Measurements from ENCODE around the gene ZNF281.

ZNF281 gene

GRCh38 chr1:200452850-200453552 lies 43.2 kb upstream of the ZNF281 start:
- no peak overlapping the region for H3K4me3 ChIP-seq (ENCODE audit: low read depth, low read length)
- no peak for DNase-seq (ENCODE audit: low read depth)
- TF ChIP-seq POLR2A (IDR thresholded peaks at IDR 0.05; ENCODE audit: extremely low read depth, insufficient read length) (no peak), MYC (IDR thresholded peaks at IDR 0.05; ENCODE audit: low read depth, low read length) (no peak)
- TF ChIP-seq, protein P1, sequence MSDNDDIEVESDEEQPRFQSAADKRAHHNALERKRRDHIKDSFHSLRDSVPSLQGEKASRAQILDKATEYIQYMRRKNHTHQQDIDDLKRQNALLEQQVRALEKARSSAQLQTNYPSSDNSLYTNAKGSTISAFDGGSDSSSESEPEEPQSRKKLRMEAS (IDR thresholded peaks at IDR 0.05; ENCODE audit: low read depth, low read length) = no peak
- TF ChIP-seq, protein P2, sequence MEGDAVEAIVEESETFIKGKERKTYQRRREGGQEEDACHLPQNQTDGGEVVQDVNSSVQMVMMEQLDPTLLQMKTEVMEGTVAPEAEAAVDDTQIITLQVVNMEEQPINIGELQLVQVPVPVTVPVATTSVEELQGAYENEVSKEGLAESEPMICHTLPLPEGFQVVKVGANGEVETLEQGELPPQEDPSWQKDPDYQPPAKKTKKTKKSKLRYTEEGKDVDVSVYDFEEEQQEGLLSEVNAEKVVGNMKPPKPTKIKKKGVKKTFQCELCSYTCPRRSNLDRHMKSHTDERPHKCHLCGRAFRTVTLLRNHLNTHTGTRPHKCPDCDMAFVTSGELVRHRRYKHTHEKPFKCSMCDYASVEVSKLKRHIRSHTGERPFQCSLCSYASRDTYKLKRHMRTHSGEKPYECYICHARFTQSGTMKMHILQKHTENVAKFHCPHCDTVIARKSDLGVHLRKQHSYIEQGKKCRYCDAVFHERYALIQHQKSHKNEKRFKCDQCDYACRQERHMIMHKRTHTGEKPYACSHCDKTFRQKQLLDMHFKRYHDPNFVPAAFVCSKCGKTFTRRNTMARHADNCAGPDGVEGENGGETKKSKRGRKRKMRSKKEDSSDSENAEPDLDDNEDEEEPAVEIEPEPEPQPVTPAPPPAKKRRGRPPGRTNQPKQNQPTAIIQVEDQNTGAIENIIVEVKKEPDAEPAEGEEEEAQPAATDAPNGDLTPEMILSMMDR (IDR thresholded peaks at IDR 0.05; ENCODE audit: low read depth, low read length) = no peak

- TF ChIP-seq, protein P1 (IDR thresholded peaks at IDR 0.05; ENCODE audit: low read depth, low read length) = no peak
- TF ChIP-seq, protein P2 (IDR thresholded peaks at IDR 0.05; ENCODE audit: low read depth, low read length) = no peak
- no peak for TF ChIP-seq MYC (IDR thresholded peaks at IDR 0.05; ENCODE audit: low read depth, low read length)
- no peak for TF ChIP-seq POLR2A (IDR thresholded peaks at IDR 0.05; ENCODE audit: extremely low read depth, insufficient read length)
- H3K4me3 ChIP-seq (ENCODE audit: low read depth, low read length) = no peak overlapping the region
- no peak for DNase-seq (ENCODE audit: low read depth)
Measured at GRCh38 chr1:200448034-200448762, 38.4 kb upstream of the ZNF281 start.

DNA sequence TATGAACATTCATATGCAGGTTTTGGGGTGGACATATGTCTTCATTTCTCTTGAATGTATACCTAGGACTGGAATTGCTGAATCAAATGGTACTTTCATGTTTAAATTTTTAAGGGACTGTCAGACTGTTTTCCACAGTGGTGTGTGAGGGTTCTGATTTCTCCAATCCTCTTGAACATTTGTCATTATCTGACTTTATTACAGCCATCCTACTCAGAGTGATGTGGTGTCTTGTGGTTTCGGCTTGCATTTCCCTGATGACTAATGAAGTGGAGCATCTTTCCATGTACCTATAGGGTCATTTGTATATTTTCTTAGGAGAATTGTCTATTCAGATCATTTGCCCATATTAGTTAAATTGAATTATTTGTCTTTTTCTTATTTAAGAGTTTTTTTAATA lies 35.4 kb upstream of the ZNF281 start:
- no peak overlapping the region for H3K4me3 ChIP-seq (ENCODE audit: low read depth, low read length)
- TF ChIP-seq, protein P2 (IDR thresholded peaks at IDR 0.05; ENCODE audit: low read depth, low read length) = no peak
- TF ChIP-seq MYC (IDR thresholded peaks at IDR 0.05; ENCODE audit: low read depth, low read length) (no peak), POLR2A (IDR thresholded peaks at IDR 0.05; ENCODE audit: extremely low read depth, insufficient read length) (no peak)
- TF ChIP-seq, protein P1 (IDR thresholded peaks at IDR 0.05; ENCODE audit: low read depth, low read length) = no peak
- DNase-seq (ENCODE audit: low read depth) = no peak

DNA sequence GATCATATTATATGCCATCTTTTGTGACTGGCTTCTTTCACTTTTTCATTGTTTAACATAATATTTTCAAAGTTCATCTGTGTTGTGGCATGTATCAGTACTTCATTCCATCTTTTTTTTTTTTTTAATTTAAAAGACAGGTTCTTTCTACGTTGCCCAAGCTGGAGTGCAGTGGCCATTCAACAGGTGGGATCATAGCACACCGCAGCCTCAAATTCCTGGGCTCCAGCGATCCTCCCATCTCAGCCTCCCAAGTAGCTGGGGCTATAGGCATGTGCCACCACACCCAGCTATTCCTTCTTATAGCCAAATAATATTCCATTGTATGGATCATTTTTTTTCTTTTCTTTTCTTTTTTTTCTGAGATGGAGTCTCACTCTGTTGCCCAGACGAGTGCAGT lies 34.6 kb upstream of the ZNF281 start:
- no peak overlapping the region for H3K4me3 ChIP-seq (ENCODE audit: low read depth, low read length)
- DNase-seq (ENCODE audit: low read depth) = no peak
- TF ChIP-seq, protein P2 (IDR thresholded peaks at IDR 0.05; ENCODE audit: low read depth, low read length) = no peak
- TF ChIP-seq MYC (IDR thresholded peaks at IDR 0.05; ENCODE audit: low read depth, low read length) = no peak
- TF ChIP-seq, protein P1 (IDR thresholded peaks at IDR 0.05; ENCODE audit: low read depth, low read length) = no peak
- no peak for TF ChIP-seq POLR2A (IDR thresholded peaks at IDR 0.05; ENCODE audit: extremely low read depth, insufficient read length)

DNA sequence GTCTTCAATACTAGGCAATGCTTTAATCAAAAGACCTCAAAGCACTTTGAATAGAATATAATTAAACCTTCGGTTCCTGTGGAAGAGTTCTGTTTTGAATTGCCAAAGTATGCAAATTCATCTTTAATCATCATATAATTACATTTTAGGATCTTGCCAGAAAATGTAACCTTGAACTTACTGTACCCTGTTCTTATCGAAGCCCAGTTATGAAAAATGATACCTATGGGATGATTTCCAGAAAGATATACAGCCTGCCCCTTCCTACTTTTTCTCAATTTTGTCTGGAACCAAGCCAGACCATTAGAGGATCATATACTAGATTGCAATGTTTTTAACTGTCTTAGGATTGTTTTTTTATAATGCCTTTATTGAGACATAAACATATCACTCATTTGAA lies 34.0 kb upstream of the ZNF281 start:
- no peak for TF ChIP-seq MYC (IDR thresholded peaks at IDR 0.05; ENCODE audit: low read depth, low read length)
- TF ChIP-seq, protein P1 (IDR thresholded peaks at IDR 0.05; ENCODE audit: low read depth, low read length) = no peak
- TF ChIP-seq POLR2A (IDR thresholded peaks at IDR 0.05; ENCODE audit: extremely low read depth, insufficient read length) = no peak
- TF ChIP-seq, protein P2 (IDR thresholded peaks at IDR 0.05; ENCODE audit: low read depth, low read length) = no peak
- no peak overlapping the region for H3K4me3 ChIP-seq (ENCODE audit: low read depth, low read length)
- DNase-seq (ENCODE audit: low read depth) = no peak
